HG02970 (cell line): ENCODE data around the gene PLXNA2.

Experiments used
- ATAC-seq: cut with Tn5 transposase; IDR thresholded peaks from one replicate; pipeline ENCODE4 v1.9.1; 2021; ENCODE audit warnings: mild to moderate bottlenecking, moderate library complexity, moderate number of reproducible peaks; ENCODE audit not compliant: unreplicated experiment, low FRiP score

PLXNA2 gene

DNA sequence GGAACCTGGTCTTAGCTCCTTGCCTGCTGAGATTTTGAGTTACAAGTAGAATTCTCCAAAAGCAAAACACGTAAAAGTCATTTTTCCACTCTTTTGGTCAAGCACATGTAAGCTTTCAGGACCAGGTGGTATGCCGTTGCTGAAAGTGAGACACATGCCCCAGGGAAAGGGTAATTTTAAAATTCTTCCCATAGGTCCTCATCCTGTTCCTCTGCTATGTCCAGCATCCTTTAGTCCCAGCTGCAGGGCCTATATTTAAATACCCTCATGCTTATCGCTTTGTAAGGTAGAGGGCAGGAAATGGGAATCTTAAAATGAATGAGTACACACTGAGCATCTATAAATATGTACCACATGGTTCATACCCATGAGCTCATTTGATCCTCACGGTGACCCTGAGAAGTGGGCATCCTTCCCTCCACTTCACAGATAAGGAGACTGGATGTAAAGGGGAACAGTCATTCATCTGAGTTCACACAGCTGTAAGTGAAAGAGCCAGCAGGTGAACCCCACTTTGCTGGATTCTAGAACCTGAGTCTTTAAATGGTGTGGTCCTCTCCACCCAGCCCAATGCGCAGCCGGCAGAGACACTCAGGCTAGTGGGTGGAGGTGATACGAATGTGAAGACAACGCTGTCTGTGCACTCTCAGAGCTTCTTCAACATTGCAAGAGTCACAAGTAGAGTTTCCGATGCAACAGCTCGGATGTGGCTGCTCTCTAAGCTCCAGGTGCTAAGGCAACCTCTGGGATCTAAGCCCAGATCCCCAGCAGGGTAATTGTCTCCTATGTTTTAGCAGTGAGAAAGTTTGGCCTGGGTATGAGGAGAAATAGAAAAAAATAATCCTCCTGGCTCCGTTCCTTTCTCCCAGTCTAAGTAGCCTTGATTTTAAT lies 163.5 kb downstream of the PLXNA2 start:
- no peak for ATAC-seq

DNA sequence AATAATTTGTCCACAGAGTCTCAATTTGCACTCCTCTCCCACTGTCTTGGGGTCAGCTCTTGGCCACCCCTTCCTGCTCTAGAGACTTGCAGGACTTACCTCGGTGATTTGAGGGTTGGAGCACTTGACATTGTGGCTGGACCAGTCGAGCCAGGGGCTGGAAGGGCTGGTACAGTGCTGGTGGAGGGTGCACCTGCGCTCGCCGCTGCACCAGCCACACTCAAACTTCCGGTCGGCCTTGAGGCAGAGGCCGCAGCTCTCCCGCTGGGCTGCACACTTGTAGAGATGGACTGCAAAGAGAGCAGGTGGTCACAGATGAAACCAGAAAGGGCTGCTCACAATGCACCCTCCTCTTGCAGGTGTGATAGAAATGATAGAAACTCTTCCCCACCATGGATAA lies 165.0 kb downstream of the PLXNA2 start:
- no peak for ATAC-seq

DNA sequence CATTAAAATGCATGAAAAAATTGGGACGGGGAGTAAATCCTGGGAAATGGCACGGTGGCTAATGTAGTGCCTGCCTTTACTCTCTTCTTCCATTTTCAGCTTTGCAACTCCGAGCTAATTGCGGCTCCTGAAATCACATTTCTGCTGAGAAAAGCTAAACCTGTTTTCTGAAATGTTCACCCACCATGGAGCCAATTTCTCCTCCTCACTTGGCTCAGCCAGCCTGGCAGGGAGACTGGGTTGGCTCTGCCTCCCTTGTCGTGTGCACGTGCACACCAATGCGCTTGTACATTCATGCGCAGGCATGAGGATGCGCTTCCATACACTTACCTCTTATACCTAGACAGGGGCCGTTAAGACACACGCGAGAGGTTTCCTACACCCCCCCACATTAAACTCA lies 165.4 kb downstream of the PLXNA2 start:
- ATAC-seq: no peak

DNA sequence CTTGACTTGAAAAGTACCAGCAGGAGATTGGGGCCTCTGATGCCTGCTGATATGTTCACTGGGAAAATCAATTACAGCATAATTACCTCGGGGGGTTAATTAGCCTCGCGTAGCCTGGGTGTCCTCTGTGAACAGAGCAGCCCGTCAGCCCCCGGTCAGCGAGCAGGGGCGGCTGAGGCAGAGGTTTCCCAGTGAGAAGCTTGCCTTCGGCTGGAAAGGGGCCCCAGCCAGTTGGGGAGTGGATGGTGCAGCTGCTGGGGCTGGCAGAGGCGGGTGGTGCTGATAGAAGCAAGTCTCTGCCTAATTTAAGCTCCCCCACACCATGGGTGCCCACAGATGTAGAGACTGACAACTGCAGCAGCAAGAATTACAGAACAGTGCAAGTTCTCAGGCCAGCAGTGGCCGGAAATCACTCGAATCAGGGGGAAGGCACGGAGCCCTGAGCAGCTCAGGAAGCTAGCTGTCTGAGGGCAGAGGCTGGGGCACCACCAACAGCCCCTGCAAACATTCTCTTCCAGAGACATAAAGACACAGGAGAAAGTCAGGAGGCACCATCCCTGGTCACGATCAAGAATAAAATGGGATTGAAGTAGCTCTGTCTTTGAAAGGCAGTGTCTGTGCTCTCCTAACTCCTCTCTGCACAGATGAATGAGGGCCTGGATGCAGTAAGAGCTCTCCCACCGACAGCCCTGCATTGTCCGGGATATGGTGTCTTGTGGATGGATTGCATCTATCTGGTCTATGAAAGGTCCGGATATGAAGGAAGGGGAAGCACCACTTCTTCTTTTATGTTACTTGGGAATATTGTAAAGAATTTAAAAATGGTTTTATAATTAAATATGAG lies 166.7 kb downstream of the PLXNA2 start:
- ATAC-seq: no peak

DNA sequence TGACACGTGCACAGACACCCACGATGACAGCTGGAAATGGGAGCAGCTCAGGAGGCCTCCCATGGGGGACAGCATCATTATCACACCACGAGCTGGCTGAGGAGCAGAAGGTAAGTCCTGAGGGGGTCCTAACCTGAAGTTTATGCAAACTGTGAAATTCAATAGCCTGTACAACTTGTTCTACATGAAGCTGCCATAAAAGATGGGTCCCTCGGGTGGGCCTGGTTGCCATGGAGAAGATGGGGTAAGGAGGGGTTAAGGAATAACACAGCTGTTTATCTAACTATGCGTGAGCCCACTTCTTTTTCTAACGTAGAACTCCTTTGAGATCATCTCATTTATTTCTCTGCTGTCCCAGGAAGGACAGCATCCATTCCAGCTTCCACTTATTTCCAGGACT lies 169.8 kb downstream of the PLXNA2 start:
- ATAC-seq: no peak

DNA sequence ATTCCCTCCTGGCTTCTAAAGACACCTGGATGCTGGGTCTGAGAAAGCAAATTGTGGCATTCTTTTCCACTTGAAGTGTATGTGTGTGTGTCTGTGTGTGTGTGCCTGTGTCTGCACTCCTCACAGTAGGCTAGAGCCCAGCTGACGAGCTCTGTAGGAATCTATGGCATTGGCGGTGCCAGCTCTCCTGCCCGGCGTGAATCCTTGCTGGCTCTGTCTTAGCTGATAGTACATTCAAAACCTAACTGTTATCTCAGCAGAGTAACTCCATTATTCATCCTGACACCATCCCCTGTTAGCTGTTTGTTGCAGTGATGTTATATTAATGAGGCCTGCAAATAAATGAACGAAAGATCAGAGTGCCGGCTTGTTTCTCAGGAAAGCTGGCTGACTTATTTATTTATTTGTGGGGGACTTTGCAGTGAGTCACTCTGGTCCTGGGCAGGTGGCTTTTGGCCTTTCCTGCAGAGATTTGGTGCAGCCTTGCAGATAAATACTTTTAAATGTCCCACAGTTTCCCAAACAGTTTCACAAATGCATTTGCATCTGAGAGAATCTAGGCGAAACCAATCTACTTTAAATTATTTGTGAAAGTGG lies 172.7 kb downstream of the PLXNA2 start:
- ATAC-seq: no peak

DNA sequence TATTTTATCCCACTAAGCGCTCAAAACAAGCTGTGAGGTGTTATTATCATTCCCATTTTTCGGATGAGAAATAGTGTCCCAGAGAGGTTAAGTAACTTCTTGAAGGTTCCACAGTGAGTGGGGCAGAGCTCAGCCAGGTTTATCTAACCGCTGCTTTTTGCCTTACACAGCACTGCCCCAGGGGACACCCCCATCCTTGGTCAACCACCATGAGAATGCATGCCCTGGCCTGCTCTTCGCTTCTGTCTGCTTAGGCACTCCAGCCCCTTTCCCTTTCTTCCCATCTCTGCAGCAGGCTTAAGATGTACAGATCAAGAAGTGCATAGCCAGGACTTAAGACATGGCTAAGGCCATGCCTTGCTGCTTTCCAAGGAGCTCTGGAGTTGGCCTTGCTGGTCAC lies 174.3 kb downstream of the PLXNA2 start:
- no peak for ATAC-seq

DNA sequence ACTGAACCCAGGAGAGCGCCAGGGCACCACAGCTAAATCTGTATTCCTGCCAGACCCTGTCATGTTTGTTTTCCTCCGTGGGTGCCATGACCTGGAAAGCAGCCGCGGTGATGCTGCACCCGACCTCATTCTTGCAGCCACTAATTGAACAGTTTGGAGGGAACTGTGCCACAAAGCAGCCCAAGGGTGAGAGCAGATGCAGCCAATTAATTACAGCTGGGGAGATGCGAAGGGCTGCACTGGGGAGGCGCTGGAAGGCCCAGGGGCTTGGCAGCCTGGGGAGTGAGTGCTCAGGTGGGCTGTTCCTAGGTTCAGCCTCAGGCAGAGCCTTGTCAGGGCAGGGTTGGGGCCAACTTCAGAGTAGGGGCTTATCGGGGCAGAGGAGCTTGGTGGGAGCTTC lies 174.9 kb downstream of the PLXNA2 start:
- no peak for ATAC-seq

DNA sequence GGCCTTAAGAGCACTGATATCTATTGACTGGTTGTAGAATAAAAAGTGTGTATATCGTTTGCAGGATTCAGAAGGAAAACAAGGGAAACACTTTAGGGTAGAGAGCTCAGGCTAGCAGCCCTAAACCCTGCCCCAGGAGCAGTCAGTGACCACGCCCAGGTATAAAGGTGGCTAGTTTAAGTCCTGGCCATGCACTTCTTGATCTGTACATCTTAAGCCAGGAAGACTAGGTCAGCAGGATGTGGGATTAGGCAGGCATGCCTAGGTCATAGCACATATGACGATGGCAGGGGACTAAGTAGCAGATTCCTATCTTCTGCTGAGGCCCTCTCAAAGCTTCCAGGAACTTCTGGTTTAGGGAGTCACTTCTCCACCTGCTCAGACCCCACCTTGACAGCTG lies 175.3 kb downstream of the PLXNA2 start:
- no peak for ATAC-seq

DNA sequence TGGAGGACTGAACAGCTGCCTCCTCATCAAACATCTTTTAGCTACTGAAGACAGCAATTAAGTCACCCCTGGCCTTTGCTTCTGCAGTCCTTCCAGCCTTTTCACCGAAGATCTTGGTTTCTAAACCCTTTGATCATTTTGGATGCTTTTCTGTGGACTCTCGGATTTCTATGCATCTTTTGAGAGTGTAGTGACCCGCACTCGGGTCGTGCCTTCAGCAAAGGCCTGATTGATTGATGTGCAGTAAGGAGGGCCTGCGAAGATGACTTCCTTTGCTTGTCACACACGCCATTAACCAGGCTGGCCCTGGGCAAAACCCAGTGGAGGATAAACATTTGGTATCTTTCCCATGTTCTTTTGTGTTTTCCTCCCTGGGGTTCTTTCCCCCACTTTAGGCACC lies 175.8 kb downstream of the PLXNA2 start:
- ATAC-seq: no peak

DNA sequence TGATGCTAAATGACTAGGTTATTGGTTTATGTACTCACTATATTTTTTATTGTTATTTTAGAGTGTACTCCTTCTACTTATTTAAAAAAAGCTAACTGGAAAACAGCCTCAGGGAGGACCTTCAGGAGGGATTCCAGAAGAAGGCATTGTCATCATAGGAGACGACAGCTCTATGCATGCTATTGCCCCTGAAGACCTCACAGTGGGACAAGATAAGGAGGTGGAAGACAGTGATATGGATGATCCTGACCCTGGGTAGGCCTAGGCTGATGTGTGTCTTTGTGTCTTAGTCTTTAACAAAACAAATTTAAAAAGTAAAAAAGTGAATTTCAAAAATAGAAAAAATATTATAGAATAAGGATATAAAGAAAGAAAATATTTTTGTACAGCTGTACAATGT lies 177.6 kb downstream of the PLXNA2 start:
- ATAC-seq: no peak

DNA sequence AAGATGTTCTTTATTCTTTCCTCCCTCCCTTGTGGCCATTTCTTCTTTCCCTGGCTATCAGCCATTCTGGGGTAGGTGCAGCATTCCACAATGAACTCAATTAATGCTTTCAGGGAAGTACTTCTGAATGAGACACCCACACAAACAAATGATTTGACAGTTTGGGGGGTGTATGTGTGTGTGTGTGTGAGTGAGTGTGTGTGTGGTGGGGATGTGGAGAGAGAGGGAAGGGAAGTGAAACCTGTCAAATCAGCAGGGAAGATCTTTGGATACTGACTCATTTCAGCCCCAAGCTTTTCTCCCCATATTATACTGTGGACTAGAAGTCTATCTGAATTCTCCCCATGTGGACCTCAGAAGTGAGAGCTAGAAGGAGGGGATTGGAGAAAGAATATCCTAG lies 178.3 kb downstream of the PLXNA2 start:
- no peak for ATAC-seq

DNA sequence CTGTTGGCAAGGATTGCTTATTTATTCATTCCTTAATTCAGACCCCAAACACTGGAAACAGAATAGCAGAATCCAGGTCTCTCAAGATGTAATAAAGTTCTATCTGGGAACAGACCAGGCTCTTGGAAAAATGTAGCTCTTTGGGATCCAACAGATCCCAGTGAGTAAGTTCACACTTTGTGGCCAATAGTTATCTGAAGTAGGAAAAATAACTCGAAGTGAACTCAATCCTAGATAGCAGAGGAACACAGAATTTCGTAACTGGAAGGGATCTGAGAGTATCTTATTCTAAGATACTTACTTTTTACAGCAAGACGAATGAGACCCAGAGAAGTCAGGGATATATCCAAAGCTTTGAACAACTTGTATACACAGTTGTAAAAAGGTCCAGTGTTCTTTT lies 182.6 kb downstream of the PLXNA2 start:
- ATAC-seq: no peak

DNA sequence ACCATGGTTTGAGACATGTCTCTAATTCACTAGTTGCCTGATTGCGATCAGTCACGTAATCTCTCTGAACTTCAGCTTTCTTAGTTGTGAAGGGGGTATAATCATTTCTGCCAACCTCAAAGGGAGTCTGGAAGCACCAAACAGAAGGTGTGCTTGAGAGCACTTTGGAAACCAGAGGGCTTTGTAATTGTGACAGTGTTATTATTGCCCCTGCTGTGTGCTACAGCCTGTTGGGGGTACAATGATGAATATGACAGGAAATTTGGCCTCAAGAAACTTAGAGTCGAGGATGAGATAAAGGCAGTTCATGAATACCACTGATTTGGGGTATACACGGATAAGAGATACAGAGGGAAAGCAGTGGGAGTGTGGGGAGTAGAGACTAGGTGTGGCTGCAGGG lies 183.1 kb downstream of the PLXNA2 start:
- ATAC-seq: no peak

DNA sequence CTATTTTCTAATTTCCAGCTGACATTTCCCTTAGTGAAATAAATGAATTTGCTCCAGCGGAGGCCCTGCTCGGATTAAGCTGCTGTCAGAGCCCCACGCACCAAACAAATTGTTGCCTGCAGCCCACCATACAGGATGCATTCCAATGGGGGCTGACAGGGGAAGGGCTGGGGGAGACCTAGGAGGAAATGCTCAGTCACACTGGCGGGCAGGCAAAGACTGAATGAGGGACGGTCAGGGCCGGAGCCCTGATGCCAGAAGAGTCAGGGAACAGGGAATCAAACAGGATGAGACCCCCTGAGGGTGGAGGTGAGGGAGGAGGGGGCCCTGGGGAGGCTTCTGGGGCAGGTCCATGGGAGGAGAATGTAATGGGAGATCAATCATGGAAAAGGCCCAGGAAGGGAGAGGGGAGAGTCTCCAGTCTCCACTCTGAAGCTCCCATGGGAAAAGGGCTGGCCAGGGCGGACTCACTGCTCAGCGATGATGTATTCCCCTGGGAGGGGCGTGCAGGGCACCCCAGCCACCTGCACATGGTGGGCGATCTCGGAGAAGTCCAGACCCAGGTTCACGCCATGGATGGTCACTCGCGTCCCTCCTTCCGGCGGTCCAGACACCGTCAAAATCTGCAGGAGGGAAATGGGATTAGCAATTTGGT lies 183.8 kb downstream of the PLXNA2 start:
- ATAC-seq: no peak

DNA sequence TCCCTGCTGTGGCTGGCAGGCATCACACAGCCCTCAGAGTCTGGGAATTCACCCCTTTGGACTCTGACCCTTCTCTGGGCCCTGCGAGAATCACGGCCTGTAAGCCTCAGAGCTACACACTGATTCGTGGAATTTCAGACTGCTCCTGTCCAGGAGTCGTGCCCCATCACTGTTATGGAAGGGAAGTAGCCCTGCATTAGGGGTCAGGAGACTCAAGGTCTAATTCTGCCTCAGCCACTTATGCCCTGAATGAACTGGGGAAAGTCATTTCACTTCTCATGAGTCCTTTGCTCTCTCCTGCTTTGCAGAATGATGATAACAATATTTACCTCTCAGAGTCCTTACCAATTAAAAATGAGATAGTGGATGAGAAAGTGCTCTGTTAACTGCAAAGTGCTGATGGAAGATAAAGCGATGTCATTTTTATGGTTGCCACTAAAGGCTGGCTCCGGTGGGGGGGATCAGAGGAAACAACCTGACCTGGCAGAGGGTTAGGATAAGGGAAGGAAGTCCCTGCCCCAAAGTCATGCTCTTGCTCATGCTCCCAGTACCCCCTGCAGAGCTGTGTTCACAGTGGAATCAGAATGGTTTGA lies 184.7 kb downstream of the PLXNA2 start:
- ATAC-seq: no peak

DNA sequence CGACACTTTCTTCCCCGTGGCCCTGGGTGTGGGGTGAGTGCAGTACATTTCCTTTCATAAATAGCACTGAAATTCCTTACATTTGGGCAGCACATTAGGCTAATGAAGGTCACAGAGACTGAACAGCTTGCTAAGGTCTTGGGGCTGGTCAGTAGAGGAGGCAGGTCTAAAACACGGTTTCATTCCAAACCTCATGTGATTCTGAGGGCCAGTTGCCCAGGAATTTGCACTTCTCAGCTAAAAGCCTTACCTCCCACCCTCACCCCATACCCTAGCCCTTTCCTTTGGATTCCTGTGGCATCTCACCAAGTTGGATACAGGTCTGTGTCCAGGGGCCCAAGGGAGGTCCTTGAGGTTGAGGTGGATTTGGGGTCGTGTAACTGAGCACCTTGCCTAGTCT lies 185.4 kb downstream of the PLXNA2 start:
- ATAC-seq: no peak

DNA sequence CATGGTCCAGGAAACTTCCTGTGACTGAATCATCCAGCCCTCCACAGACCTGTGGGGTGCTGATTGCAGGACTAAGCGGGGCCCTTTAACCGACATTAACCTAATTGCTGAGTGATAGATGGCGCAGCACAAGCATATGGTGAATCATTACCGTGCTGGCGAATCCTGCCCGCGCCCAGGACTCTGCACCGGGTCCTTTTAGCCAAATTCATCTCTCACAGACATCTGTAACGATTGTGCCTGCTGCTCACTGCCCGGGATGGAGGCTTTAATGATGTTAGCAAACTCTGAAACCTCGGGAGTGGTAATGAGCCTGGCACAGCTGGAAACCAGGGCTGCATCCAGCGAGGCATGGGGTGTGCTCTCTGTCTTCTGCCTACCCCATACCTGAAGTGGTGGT lies 185.9 kb downstream of the PLXNA2 start:
- no peak for ATAC-seq

DNA sequence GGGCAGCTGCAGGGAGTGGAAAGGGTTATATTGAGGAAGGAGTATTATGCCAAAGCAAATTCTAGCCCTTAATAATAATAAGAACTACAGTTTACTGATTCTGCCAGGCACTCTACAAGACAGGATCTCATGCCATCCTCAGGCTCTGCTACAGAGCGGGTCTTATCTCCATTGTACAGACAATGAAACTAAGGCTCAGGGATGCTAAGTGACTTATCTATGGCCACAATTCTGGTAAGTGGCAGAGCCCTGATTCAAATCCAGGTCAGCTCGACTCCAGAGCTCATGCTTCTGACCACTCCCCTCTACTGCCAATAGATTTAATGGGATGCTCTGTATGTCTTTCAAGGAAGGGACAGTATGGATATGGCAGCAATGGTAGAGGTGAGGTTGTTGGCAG lies 187.1 kb downstream of the PLXNA2 start:
- no peak for ATAC-seq

DNA sequence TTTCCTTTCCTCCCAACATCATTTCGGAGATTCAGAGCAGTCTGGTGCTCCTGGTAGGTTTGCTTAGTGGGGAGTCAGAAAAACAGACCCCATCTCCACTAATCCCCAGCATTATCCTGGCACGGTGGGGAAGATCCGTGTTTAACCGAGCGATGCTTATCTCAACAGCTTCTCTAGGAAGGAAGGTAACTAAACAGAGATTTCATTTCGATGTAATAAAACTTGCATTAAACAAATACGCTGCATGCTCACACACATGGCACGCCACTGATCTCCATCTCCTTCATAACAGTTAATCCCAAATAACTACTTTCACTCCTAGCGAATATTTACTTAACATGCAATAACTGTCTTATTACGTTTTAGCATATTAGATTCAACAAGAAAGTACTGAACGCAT lies 188.6 kb downstream of the PLXNA2 start:
- ATAC-seq: no peak
